ENCODE measurements around the gene ABHD16B.
"Not testable (repeated sequence)": the region's sequence is repeated elsewhere in the genome, so short reads cannot be mapped to it uniquely, and the experiment has no call there.

The ABHD16B gene

GRCh38 chr20:63856098-63856511 lies 5.2 kb upstream of the ABHD16B start:
- no peak for DNase-seq

DNA sequence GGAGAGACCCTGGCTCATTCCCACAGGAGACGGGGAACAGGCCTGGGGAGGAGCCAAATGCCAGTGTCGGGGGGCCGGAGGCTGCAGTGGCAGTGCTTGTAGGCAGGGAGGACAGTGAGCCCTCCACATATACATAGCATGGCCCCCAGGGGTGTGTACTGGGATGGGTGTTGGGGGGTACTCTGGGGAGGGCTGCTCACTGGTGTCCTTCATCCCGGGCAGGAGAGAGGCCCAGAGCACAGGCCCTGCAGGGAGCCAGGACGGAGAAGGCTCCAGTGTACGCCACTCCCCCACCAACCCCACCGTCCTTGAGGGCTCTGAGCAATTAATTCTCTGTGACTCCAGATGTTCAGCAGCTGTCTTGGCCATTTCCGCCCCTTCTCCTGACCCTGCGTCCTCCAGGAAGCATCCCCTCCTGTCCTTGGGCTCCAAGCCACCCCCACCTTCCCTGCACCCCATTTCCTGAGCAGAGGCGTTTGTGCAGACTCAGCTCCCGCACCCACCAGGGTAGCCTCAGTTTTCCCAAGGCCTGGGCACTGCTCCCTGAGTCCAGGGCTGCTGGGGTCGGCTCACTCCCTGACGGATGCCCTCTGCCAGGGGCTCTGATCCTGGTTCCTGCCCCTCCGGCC lies 3.4 kb upstream of the ABHD16B start:
- DNase-seq, result no peak

- DNase-seq, result no peak
Observed at GRCh38 chr20:63858393-63859165, 2.7 kb upstream of the ABHD16B start.

GRCh38 chr20:63859166-63859699 lies 2.1 kb upstream of the ABHD16B start:
- DNase-seq, result no peak

GRCh38 chr20:63860325-63861051 lies 810 bp upstream of the ABHD16B start:
- DNase-seq, result no peak

DNA sequence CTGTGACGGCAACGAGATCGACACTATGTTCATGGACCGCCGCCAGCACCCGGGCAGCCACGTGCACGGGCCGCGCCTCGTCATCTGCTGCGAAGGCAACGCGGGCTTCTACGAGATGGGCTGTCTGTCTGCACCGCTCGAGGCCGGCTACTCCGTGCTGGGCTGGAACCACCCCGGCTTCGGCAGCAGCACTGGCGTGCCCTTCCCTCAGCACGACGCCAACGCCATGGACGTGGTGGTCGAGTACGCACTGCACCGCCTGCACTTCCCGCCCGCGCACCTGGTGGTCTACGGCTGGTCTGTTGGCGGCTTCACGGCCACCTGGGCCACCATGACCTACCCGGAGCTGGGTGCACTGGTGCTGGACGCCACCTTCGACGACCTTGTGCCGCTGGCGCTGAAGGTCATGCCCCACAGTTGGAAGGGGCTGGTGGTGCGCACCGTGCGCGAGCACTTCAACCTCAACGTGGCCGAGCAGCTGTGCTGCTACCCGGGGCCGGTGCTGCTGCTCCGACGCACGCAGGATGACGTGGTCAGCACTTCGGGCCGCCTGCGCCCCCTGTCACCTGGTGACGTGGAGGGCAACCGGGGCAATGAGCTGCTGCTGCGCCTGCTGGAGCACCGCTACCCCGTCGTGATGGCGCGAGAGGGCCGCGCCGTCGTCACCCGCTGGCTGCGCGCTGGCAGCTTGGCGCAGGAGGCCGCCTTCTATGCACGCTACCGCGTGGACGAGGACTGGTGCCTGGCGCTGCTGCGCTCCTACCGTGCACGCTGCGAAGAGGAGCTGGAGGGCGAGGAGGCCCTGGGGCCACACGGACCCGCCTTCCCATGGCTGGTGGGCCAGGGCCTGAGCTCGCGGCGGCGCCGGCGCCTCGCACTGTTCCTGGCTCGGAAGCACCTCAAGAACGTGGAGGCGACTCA lies 943 bp downstream of the ABHD16B start:
- no peak for DNase-seq

DNA sequence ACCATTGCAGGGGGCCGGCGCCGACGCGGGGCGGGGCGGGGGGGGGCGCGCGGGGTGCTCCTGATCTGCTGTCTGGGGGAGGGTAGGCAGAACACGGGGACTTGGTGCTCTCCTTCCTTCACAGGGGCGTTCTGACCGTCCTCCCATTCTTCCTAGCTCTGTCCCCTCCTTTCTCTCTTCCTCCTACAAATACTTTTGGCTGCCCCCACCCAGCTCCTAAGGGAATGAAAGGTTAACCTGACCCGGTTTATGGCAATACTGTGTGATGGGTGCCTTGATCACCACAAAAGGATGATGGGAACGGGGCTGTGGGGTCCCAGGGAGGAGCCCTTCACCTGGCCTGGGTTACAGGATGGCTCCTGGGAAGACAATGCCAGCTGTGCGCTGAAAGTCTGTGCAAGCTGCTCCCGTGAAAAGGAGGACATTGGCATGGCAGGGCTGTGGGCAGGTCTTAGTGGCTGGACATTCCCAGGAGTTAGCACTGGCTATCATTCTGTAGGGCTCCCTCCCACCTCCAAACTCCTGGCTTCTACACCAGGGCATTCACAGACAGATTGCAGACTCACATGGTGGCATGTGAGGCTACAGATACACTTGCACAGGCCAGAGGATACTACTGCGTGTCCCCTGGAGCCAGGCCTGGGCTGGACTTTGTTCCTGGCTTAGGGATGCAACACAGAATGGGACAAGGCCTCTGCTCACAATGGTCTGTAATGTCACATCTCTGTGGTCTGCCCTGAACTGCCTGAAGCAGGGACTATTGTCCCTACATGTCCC lies 1.9 kb downstream of the ABHD16B start:
- DNase-seq, result no peak

DNA sequence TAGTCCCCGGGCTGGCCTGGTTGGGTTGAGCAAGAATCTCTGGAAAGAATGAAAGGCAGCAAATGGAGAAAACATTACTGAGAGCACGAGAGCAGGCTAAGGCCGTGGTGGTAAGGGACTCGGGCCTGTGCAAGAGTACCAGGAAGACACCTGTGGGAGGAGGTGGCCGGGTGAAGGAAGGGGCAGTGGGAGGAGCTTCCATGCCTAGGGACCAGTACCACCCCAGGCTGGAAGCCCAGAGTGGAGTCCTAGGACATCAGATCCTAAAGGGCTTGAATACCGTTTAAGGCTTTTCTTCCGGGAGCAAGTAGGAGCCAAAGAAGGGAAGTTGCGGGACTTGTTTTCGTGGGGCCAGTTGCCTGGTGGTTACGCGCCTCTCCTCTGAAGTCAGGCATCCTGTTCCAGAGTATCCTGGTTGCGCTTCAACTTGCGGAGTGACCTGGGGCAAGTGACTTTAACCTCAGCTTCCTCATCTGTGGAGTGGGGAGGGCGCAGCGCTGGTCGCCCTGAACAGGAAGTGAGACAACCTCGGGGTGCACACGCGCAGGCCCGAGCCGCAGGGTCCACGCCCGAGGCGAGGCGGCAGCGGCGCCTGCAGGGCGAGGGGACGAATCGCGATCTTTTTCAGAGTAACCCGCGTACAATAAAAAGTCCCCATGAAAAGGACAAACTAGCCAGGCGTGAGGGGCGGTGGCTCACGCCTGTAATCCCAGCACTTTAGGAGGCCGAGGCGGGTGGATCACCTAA lies 2.7 kb downstream of the ABHD16B start:
- DNase-seq, result peak; percentile 57

DNA sequence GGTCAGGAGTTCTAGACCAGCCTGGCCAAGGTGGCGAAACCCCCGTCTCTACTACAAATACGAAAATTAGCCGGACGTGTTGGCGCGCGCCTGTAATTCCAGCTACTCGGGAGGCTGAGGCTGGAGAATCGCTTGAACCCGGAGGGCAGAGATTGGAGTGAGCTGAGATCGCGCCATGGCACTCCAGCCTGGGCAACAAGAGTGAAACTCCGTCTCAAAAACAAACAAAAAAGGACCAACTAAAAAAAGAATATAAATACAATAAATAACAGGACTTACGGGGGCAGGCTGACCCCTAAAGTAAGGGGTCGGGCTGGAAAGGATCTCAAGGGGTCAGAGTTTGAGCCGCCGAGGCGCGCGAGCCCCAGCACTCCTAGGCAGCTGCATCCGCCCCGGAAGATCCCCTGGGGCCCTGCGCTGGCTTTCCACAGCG lies 3.3 kb downstream of the ABHD16B start:
- DNase-seq, result no peak

- DNase-seq, result peak; percentile 96
Observed at GRCh38 chr20:63864978-63865640, 3.8 kb downstream of the ABHD16B start, which contains the start of gene TPD52L2. Gene TPD52L2 (plus strand): TSS chr20:63865270. CDS start chr20:63865366, 96 bp downstream.

DNA sequence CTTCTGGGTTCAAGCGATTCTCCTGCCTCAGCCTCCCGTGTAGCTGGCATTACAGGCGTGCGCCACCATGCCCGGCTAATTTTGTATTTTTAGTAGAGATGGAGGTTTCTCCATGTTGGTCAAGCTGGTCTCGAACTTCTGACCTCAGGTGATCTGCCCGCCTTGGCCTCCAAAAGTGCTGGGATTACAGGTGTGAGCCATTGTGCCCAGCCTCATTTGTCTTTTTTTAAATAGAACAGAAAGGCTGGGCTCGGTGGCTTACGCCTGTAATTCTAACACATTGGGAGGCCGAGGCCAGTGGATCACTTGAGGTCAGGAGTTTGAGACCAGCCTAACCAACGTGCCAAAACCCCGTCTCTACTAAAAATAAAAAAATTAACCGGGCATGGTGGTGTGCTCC lies 5.7 kb downstream of the ABHD16B start:
- not testable (repeated sequence) for DNase-seq

- no peak for DNase-seq
Observed at GRCh38 chr20:63868264-63868663, 7.0 kb downstream of the ABHD16B start.

- no peak for DNase-seq
Observed at GRCh38 chr20:63873477-63873971, 12.2 kb downstream of the ABHD16B start.

DNA sequence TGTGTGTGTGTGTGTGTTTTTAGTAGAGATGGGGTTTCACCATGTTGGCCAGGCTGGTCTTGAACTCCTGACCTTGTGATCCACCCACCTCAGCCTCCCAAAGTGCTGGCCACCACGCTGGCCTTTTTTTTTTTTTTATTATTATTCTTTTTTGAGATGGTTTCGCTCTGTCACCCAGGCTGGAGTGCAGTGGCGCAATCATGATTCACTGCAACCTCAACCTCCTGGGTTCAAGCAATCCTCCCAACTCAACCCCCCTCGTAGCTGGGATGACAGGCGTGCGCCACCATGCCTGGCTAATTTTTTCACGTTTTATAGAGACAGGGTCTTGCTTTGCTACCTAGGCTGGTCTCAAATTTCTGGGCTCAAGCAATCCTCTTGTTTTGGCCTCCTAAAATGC lies 12.9 kb downstream of the ABHD16B start:
- not testable (repeated sequence) for DNase-seq

DNA sequence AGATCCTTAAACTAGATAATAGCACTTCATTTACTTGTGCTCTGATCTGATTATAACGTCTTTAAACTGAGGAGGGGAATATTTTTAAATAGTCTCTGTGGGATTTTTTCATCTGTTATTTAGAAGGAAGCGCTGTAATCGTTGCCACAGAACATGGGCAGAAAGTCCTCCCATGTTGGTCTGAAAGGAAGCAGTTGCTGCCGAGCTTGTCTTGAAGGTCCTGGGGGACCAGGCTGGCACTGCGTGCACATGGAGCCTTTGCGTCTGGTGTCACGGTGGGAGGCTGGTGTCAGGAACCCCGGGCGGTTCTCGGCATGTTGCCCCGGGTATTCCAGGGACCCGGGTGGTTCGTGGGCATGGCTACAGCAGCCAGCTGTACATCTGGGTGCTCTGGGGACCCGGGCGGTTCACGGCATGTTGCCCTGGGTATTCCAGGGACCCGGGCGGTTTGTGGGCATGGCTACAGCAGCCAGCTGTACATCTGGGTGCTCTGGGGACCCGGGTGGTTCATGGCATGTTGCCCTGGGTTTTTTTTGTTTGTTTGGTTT lies 15.3 kb downstream of the ABHD16B start:
- no peak for DNase-seq

- no peak for DNase-seq
Observed at GRCh38 chr20:63877755-63878470, 16.6 kb downstream of the ABHD16B start.

- no peak for DNase-seq
Observed at GRCh38 chr20:63878899-63879663, 17.8 kb downstream of the ABHD16B start.

DNA sequence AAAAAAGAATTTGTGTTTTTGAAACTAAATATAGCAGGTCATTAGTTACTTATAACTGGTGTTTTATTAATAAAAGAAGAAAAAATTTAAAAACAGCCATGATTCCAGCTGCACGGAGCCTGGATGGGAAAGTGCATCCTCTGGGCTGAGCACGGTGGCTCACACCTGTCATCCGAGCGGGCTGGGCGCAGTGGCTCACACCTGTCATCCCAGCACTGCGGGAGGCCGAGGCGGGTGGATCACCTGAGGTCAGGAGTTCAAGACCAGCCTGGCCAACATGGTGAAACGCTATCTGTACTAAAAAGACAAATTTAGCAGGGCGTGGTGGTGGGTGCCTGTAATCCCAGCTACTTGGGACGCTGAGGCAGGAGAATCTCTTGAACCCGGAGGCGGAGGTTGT lies 19.6 kb downstream of the ABHD16B start:
- DNase-seq, result not testable (repeated sequence)
